ENCODE measurements around the gene CREB5.
"Not testable (repeated sequence)": the region's sequence is repeated elsewhere in the genome, so short reads cannot be mapped to it uniquely, and the experiment has no call there.

Gene CREB5

GRCh38 chr7:28551766-28552165, 139.4 kb downstream of the CREB5 start:
- not testable (repeated sequence) for DNase-seq

GRCh38 chr7:28554802-28555471, 142.6 kb downstream of the CREB5 start:
- no peak for DNase-seq

- DNase-seq = no peak
Observed at GRCh38 chr7:28556025-28556424, 143.7 kb downstream of the CREB5 start.

GRCh38 chr7:28556671-28557070, 144.4 kb downstream of the CREB5 start:
- DNase-seq = no peak

GRCh38 chr7:28558236-28558635, 145.9 kb downstream of the CREB5 start:
- no peak for DNase-seq

- DNase-seq = no peak
Observed at GRCh38 chr7:28560767-28561166, 148.4 kb downstream of the CREB5 start.

GRCh38 chr7:28564033-28564432, 151.7 kb downstream of the CREB5 start:
- no peak for DNase-seq

- DNase-seq = no peak
Observed at GRCh38 chr7:28564755-28565374, 152.5 kb downstream of the CREB5 start.

GRCh38 chr7:28565980-28566379, 153.7 kb downstream of the CREB5 start:
- no peak for DNase-seq

GRCh38 chr7:28570113-28570969, 158.0 kb downstream of the CREB5 start:
- DNase-seq = no peak

- peak in 1 of 2 donors; percentile 18 for DNase-seq
Observed at GRCh38 chr7:28570970-28571288, 158.6 kb downstream of the CREB5 start.

GRCh38 chr7:28571405-28571804, 159.1 kb downstream of the CREB5 start:
- no peak for DNase-seq

GRCh38 chr7:28572321-28573058, 160.2 kb downstream of the CREB5 start:
- no peak for DNase-seq

- DNase-seq = no peak
Observed at GRCh38 chr7:28573059-28573553, 160.8 kb downstream of the CREB5 start.

- no peak for DNase-seq
Observed at GRCh38 chr7:28573651-28574301, 161.5 kb downstream of the CREB5 start.

GRCh38 chr7:28575241-28575643, 162.9 kb downstream of the CREB5 start:
- peak; percentile 81 to 93 for DNase-seq

- DNase-seq = no peak
Observed at GRCh38 chr7:28576656-28577055, 164.3 kb downstream of the CREB5 start.

GRCh38 chr7:28579571-28579970, 167.3 kb downstream of the CREB5 start:
- no peak for DNase-seq

- DNase-seq = no peak
Observed at GRCh38 chr7:28580665-28581064, 168.3 kb downstream of the CREB5 start.

GRCh38 chr7:28581351-28581750, 169.0 kb downstream of the CREB5 start:
- DNase-seq = no peak

GRCh38 chr7:28582226-28582625, 169.9 kb downstream of the CREB5 start:
- no peak for DNase-seq

GRCh38 chr7:28584235-28584634, 171.9 kb downstream of the CREB5 start:
- DNase-seq = no peak

GRCh38 chr7:28586736-28587135, 174.4 kb downstream of the CREB5 start:
- DNase-seq = no peak
